ENCODE results near the gene IQGAP3. TPM values are rescaled to one million over a fixed set of nuclear protein-coding genes. Genes with fewer than 3 reads are reported as not detected.
"Not testable (repeated sequence)": the region's sequence is repeated elsewhere in the genome, so short reads cannot be mapped to it uniquely, and the experiment has no call there.

Gene IQGAP3
- total RNA-seq, 4 donors from 2014 or later = 0.06 to 1.1 (median 0.50) TPM; not detected in 1

DNA sequence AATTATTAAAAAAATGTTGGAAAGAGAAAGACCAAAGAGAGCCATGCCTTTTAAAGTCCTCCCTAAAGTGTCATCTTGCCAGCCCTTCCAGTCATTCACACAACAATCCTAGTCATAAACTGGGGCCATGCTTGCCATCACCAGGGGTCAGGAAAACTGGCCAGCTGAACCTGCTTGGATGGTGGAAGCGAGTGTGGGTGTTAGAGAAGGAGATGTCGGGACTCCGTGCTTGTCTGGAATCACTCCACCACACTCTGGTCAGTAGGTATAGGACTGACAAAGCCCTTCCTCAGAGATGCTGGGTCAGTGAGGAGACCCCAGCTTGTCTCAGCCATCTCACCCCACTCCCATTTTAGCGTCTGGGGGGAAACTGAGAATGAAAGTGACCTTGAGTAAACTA is 43.6 kb upstream of the IQGAP3 start:
- intact Hi-C loops (cut with DNase I) = loop anchor here (5.0 kb wide), 1 partner anchor 229 kb away; no protein-coding TSS in a partner anchor
- 18% methylated on average over 4 of the region's 4 CpGs for WGBS
- Histone ChIP-seq H3K9me3 (no peaks in the 10 kb centered on the region), H3K27me3 (peaks cover 0 to 5% (median 0%) of the 10 kb centered on the region in 4 donors), H3K27ac (replicated peaks in 1 of 4) (peak overlapping the region; percentile 73 to 86 (median 82)), H3K36me3 (no peaks in the 10 kb centered on the region), H3K4me1 (peaks cover 17 to 34% (median 30%) of the 10 kb centered on the region in 4 donors), H3K4me3 (peak overlapping the region; percentile 11 to 29 (median 18))
- TF ChIP-seq POLR2A (IDR thresholded peaks at IDR 0.05; ENCODE audit: low read depth) (no peak), EP300 (IDR thresholded peaks at IDR 0.05) (no peak), POLR2AphosphoS5 (IDR thresholded peaks at IDR 0.05) (peak in 1 of 2 donors; percentile 12)
- TF ChIP-seq, protein P1, sequence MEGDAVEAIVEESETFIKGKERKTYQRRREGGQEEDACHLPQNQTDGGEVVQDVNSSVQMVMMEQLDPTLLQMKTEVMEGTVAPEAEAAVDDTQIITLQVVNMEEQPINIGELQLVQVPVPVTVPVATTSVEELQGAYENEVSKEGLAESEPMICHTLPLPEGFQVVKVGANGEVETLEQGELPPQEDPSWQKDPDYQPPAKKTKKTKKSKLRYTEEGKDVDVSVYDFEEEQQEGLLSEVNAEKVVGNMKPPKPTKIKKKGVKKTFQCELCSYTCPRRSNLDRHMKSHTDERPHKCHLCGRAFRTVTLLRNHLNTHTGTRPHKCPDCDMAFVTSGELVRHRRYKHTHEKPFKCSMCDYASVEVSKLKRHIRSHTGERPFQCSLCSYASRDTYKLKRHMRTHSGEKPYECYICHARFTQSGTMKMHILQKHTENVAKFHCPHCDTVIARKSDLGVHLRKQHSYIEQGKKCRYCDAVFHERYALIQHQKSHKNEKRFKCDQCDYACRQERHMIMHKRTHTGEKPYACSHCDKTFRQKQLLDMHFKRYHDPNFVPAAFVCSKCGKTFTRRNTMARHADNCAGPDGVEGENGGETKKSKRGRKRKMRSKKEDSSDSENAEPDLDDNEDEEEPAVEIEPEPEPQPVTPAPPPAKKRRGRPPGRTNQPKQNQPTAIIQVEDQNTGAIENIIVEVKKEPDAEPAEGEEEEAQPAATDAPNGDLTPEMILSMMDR (IDR thresholded peaks at IDR 0.05) = peak in 1 of 3 experiments; percentile 7
- DNase-seq (ENCODE audit: extremely low spot score) = no peak

DNA sequence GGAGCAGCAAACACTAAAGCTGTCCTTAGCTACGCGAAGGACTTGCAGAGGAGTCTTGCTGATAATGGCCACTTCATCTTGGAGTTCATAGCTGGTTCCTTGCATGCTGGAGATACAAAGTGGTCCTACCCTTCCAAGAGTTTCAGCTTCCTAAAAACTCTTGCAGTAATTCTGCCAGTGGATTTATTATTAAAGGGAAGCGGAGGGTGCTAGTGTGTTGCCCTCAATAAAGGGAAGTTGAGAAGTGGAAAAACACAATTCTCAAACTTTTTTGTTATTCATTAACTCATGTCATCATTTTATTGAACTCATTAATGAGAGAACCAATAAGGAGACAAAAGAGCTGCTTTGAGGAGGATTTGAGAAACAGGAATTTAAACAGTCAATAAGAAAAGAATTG is 40.3 kb upstream of the IQGAP3 start:
- peaks cover 17 to 42% (median 40%) of the 10 kb centered on the region in 4 donors for H3K4me1 ChIP-seq
- TF ChIP-seq POLR2A (IDR thresholded peaks at IDR 0.05; ENCODE audit: low read depth) = no peak
- TF ChIP-seq EP300 (IDR thresholded peaks at IDR 0.05) = no peak
- TF ChIP-seq, protein P1 (IDR thresholded peaks at IDR 0.05) = no peak
- TF ChIP-seq POLR2AphosphoS5 (IDR thresholded peaks at IDR 0.05) = no peak
- 67% methylated on average over 3 of the region's 3 CpGs for WGBS
- no peaks in the 10 kb centered on the region for H3K9me3 ChIP-seq
- H3K27ac ChIP-seq (replicated peaks in 1 of 4) = no peak overlapping the region
- H3K27me3 ChIP-seq = no peaks in the 10 kb centered on the region
- intact Hi-C loops (cut with DNase I) = no loop called here
- H3K36me3 ChIP-seq = no peaks in the 10 kb centered on the region
- no peak overlapping the region for H3K4me3 ChIP-seq
- DNase-seq (ENCODE audit: extremely low spot score) = no peak

DNA sequence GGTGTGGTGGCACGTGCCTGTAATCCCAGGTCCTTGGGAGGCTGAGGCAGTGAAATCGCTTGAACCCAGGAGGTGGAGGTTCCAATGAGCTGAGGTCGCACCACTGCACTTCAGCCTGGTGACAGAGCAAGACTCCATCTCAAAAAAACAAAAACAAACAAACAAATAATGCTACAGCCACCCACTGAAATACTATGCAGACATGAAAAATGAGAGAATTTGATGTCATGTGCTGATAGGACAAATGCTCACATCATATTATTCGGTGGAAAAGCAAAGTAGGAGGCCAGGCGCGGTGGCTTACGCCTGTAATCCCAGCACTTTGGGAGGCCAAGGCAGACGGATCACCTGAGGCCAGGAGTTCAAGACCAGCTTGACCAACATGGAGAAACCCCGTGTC is 37.7 kb upstream of the IQGAP3 start:
- H3K27ac ChIP-seq (replicated peaks in 1 of 4); H3K9me3 ChIP-seq; H3K36me3 ChIP-seq; H3K27me3 ChIP-seq; DNase-seq (ENCODE audit: extremely low spot score); intact Hi-C loops (cut with DNase I); H3K4me3 ChIP-seq: not testable (repeated sequence)
- H3K4me1 ChIP-seq = peaks cover 3 to 22% (median 16%) of the 10 kb centered on the region in 4 donors
- 94% methylated on average over 9 of the region's 9 CpGs for WGBS

DNA sequence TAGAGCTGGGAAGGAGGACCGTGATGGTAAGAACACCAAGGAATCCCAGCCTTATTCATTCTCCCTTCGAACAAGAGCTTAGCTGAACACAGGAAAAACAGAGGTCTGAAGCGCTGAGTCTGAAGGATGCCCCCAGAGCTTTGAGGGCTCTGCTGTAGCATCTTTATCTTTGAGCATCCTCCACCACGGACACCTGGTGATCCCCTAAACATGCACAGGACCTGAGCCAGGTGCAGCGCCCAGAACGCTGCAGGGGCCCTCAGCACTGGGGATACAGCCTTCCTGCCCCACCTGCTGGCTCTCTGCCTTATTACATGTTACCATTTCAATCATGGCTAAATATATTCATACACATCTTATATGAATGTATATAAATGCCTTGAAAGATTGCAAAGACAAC is 36.6 kb upstream of the IQGAP3 start:
- DNase-seq (ENCODE audit: extremely low spot score) = no peak
- intact Hi-C loops (cut with DNase I) = loop anchor here (2.0 kb wide), 2 partner anchors 24 to 162 kb away; no protein-coding TSS in a partner anchor
- 59% methylated on average over 6 of the region's 6 CpGs for WGBS
- no peak for TF ChIP-seq POLR2A (IDR thresholded peaks at IDR 0.05; ENCODE audit: low read depth)
- TF ChIP-seq, protein P1 (IDR thresholded peaks at IDR 0.05) = peak; percentile 12 to 30 (median 15)
- peaks cover 0 to 15% (median 8%) of the 10 kb centered on the region in 4 donors for H3K4me1 ChIP-seq
- H3K27ac ChIP-seq (replicated peaks in 1 of 4) = no peak overlapping the region
- H3K27me3 ChIP-seq = no peaks in the 10 kb centered on the region
- H3K36me3 ChIP-seq = no peaks in the 10 kb centered on the region
- no peaks in the 10 kb centered on the region for H3K9me3 ChIP-seq
- no peak overlapping the region for H3K4me3 ChIP-seq

DNA sequence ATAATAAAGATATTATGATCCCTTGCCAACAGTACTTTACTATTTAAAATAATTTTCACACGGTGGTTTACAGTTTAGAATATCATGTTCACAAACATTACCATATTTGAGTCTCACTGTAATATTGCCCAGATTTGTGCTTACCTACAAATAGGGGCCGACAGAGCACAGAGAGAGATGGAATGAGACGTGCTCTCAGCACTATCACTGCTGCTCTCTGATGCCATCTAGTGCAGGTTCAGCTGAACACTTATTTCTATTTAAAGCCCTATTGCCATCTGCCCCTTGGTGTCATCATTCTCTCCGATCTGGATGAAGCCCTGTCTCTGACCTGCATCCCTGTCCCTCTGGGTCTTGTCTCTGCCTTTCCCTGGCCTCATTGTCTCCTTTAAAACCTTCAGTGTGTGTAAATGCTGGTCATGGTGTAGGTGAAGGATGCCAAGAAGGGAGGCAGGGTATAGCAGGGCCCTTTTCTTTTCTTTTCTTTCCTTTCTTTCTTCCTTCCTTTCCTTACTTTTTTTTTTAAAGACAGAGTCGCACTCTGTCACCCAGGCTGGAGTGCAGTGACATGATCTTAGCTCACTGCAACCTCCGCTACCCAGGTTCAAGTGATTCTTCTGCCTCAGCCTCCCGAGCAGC is 35.8 kb upstream of the IQGAP3 start:
- Histone ChIP-seq H3K27me3 (no peaks in the 10 kb centered on the region), H3K9me3 (no peaks in the 10 kb centered on the region), H3K4me1 (peaks cover 0 to 15% (median 8%) of the 10 kb centered on the region in 4 donors), H3K36me3 (no peaks in the 10 kb centered on the region), H3K4me3 (no peak overlapping the region), H3K27ac (replicated peaks in 1 of 4) (peak overlapping the region in 1 of 4 donors; percentile 64)
- TF ChIP-seq, protein P1 (IDR thresholded peaks at IDR 0.05) = peak; percentile 63 to 88 (median 85)
- TF ChIP-seq POLR2AphosphoS5 (IDR thresholded peaks at IDR 0.05) (peak; percentile 53 to 56), EP300 (IDR thresholded peaks at IDR 0.05) (no peak), POLR2A (IDR thresholded peaks at IDR 0.05; ENCODE audit: low read depth) (no peak)
- WGBS = 29% methylated on average over 7 of the region's 7 CpGs
- no peak for DNase-seq (ENCODE audit: extremely low spot score)
- intact Hi-C loops (cut with DNase I) = loop anchor here (2.0 kb wide), 2 partner anchors 23 to 161 kb away; no protein-coding TSS in a partner anchor

DNA sequence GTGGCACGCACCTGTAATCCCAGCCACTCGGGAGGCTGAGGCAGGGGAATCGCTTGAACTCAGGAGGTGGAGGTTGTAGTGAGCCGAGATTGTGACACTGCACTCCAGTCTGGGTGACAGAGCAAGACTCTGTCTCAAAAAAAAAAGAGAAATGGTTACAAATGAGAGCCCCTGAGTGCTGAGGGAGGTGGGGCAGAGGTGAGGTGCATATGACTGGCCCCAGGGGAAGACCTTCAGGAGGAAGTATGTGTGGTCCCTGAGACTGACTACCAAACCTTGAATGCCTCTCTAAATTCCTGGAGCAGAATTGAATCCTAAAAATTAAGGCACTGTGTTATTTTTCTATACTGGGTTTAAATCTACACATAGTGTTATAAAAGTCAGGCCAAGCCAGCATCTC is 35.0 kb upstream of the IQGAP3 start:
- 92% methylated on average over 4 of the region's 4 CpGs for WGBS

More for the DNA sequence above, 35.0 kb upstream of the IQGAP3 start:
- H3K4me3 ChIP-seq; H3K27me3 ChIP-seq; intact Hi-C loops (cut with DNase I); DNase-seq (ENCODE audit: extremely low spot score); H3K36me3 ChIP-seq; H3K9me3 ChIP-seq: not testable (repeated sequence)
- Histone ChIP-seq H3K4me1 (peaks cover 0 to 19% (median 11%) of the 10 kb centered on the region in 4 donors), H3K27ac (replicated peaks in 1 of 4) (peak overlapping the region in 1 of 4 donors; percentile 64)

Data from esophagus muscularis mucosa (tissue), 4 donors.